ENCODE measurements around the gene CHMP2A. TPM values are rescaled to one million over a fixed set of nuclear protein-coding genes. Genes with fewer than 3 reads are reported as not detected.

The CHMP2A gene
- total and polyA plus RNA-seq, 2 of the 4 experiments (the other 2 are of a cell fraction) = 105 to 183 TPM

DNA sequence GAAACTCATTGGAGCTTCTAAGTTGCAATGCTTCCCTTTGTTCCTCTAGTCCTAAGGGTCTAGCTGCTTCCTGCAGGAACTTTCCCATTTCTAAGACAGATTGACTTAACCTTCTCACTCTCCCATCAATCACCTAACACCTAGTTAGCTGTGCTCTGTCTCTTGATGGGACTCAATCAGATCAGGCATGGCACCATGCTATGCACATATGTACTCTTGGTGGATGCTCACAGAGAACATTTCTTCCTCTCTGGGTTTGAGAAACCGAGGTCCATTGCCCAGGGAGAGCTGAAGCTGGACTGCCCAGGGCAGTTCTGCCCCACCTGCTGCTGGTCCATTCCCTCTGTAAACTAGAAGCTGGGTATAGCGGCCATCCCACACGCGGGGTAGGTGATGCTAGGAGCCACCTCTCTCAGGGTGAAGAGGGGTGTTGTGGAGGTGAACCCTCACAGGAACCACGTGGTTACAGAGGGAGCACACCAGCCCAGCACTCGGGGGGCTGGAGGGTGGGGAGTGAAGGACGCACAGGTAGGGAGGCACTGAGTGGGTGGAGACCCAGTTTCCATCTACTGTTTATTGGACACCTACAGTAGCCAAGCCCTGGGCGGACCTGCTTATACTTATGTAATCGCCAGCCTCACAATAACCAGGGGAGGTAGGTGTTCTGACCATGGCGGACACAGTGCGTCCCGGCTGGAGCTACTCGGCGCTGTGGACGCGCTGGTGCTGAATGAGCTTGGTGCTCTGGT is 6.6 kb upstream of the CHMP2A start (continued):
- no peak for TF ChIP-seq RCOR1 (IDR thresholded peaks at IDR 0.05; ENCODE audit: insufficient replicate concordance, low read length)
- TF ChIP-seq SMC3 (IDR thresholded peaks at IDR 0.05; ENCODE audit: low read depth, low read length) = no peak
- TF ChIP-seq RAD21 (IDR thresholded peaks at IDR 0.05; ENCODE audit: low read length) = no peak

DNA sequence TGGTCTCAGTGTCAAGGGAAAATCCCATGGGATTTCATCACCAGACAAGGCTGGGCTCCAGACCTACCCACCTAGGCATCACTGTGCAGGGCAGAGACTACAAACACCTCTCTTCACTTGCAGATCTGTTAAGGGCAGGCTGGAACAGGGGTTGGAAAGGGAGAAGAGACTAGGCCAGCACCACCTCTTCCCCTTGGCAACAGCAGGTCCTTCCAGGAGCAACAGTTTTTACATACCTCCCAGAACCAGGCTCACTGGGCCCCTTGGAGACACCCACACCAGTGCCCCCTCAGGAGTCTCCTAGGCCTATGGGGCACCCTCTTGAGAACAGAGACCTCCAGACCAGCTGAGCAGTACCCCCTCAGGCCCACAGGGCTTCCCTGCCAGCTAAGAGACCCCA is 6.0 kb upstream of the CHMP2A start:
- CTCF ChIA-PET = no interaction called here
- POLR2A ChIA-PET (ENCODE audit: unreplicated experiment) = no interaction called here
- no peak overlapping the region for H4K8ac ChIP-seq (ENCODE audit: low read depth in 2 of 2, low read length in 2 of 2)

More for the DNA sequence above, 6.0 kb upstream of the CHMP2A start:
- DNase-seq = no peak
- H2AFZ ChIP-seq (replicated peaks; ENCODE audit: low read length, poor library complexity) = no peak overlapping the region
- no peak overlapping the region for H4K5ac ChIP-seq (ENCODE audit: low read depth, low read length)
- dilution Hi-C loops (cut with HindIII; ENCODE audit: low sequenced_read_pairs, unreplicated experiment) (no loop called here), in situ Hi-C loops (cut with MboI; ENCODE audit: low sequenced_read_pairs) (no loop called here), intact Hi-C loops (cut with micrococcal nuclease) (no loop called here)
- no TSS peak for BruUV-seq (replicated peaks)
- H4K91ac ChIP-seq (ENCODE audit: insufficient read depth, low read depth, low read length) = no peak overlapping the region
- no peaks in the 10 kb centered on the region for H3K9me3 ChIP-seq (ENCODE audit: control insufficient read depth, insufficient read depth, low read length)
- H3K9me1 ChIP-seq (ENCODE audit: insufficient read depth, low read length) = peaks cover 22% of the 10 kb centered on the region
- H2AK9ac ChIP-seq (replicated peaks; ENCODE audit: low read depth, low read length, poor library complexity) = peak overlapping the region; percentile 88
- H3K56ac ChIP-seq (ENCODE audit: extremely low read depth, insufficient read depth, low read length) = no peak overlapping the region
- H3K36me3 ChIP-seq (ENCODE audit: control insufficient read depth, insufficient read depth, low read length) = peaks cover 10% of the 10 kb centered on the region; the same call in 1 of the 2 replicates
- no peak overlapping the region for H3K4ac ChIP-seq (ENCODE audit: low read depth, low read length)
- no peak overlapping the region for H3K9ac ChIP-seq (ENCODE audit: low read depth, low read length)
- H2BK120ac ChIP-seq (ENCODE audit: low read depth, low read length) = no peak overlapping the region
- H3K4me2 ChIP-seq (ENCODE audit: low read depth, low read length) = no peak overlapping the region
- no peak overlapping the region for H2BK20ac ChIP-seq (ENCODE audit: low read depth, low read length)
- no peaks in the 10 kb centered on the region for H3K27me3 ChIP-seq (ENCODE audit: control insufficient read depth, insufficient read depth, low read length)
- H3K14ac ChIP-seq (replicated peaks; ENCODE audit: low read depth, low read length) = no peak overlapping the region
- TF ChIP-seq, protein P1, sequence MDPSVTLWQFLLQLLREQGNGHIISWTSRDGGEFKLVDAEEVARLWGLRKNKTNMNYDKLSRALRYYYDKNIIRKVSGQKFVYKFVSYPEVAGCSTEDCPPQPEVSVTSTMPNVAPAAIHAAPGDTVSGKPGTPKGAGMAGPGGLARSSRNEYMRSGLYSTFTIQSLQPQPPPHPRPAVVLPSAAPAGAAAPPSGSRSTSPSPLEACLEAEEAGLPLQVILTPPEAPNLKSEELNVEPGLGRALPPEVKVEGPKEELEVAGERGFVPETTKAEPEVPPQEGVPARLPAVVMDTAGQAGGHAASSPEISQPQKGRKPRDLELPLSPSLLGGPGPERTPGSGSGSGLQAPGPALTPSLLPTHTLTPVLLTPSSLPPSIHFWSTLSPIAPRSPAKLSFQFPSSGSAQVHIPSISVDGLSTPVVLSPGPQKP (IDR thresholded peaks at IDR 0.05; ENCODE audit: borderline replicate concordance, low read depth, low read length) = no peak
- TF ChIP-seq MAZ (IDR thresholded peaks at IDR 0.05; ENCODE audit: borderline replicate concordance, low read depth, low read length) = no peak
- no peak for TF ChIP-seq FOS (IDR thresholded peaks at IDR 0.05; ENCODE audit: low read depth, low read length)
- TF ChIP-seq RAD21 (IDR thresholded peaks at IDR 0.05; ENCODE audit: low read length) = no peak
- TF ChIP-seq RFX5 (IDR thresholded peaks at IDR 0.05; ENCODE audit: low read depth, low read length) = no peak
- no peak for TF ChIP-seq RCOR1 (IDR thresholded peaks at IDR 0.05; ENCODE audit: insufficient replicate concordance, low read length)
- no peak for TF ChIP-seq SMC3 (IDR thresholded peaks at IDR 0.05; ENCODE audit: low read depth, low read length)
- TF ChIP-seq, protein P2, sequence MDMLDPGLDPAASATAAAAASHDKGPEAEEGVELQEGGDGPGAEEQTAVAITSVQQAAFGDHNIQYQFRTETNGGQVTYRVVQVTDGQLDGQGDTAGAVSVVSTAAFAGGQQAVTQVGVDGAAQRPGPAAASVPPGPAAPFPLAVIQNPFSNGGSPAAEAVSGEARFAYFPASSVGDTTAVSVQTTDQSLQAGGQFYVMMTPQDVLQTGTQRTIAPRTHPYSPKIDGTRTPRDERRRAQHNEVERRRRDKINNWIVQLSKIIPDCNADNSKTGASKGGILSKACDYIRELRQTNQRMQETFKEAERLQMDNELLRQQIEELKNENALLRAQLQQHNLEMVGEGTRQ (IDR thresholded peaks at IDR 0.05; ENCODE audit: low read depth, low read length) = no peak
- TF ChIP-seq CEBPB (IDR thresholded peaks at IDR 0.05; ENCODE audit: low read depth, low read length) = no peak
- TF ChIP-seq MXI1 (IDR thresholded peaks at IDR 0.05; ENCODE audit: borderline replicate concordance, low read depth, low read length) = no peak
- TF ChIP-seq NFE2L2 (IDR thresholded peaks at IDR 0.05; ENCODE audit: low read depth, low read length) = no peak
- TF ChIP-seq POLR2A (IDR thresholded peaks at IDR 0.05; ENCODE audit: low read depth, low read length) = no peak
- TF ChIP-seq CHD1 (IDR thresholded peaks at IDR 0.05; ENCODE audit: low read depth, low read length) = no peak
- peaks cover 12% of the 10 kb centered on the region for H4K20me1 ChIP-seq (ENCODE audit: insufficient read depth, low read length)
- no peak for ATAC-seq (ENCODE audit: low read depth)
- H3K27ac ChIP-seq (ENCODE audit: insufficient read depth, low read length) = no peak overlapping the region
- peaks cover 23% of the 10 kb centered on the region for H3K4me1 ChIP-seq (ENCODE audit: control insufficient read depth, insufficient read depth, low read length)
- peaks cover 7 to 38% of the 10 kb centered on the region in 2 experiments for H3K79me1 ChIP-seq (ENCODE audit: low read depth in 1 of 2, low read length in 2 of 2)
- H3K23ac ChIP-seq (ENCODE audit: low read depth, low read length) = no peak overlapping the region
- H3K18ac ChIP-seq (ENCODE audit: low read depth, low read length) = no peak overlapping the region
- no peak overlapping the region for H2BK15ac ChIP-seq (ENCODE audit: low read depth, low read length)
- peak overlapping the region; percentile 30 for H2AK5ac ChIP-seq (ENCODE audit: low read depth, low read length)
- H2BK5ac ChIP-seq (ENCODE audit: low read depth, low read length, poor library complexity, severe bottlenecking) = no peak overlapping the region
- no peak overlapping the region for H3K4me3 ChIP-seq (ENCODE audit: insufficient read depth, low read depth, low read length)
